HG03139 (cell line): Measurements from ENCODE around the gene DEPP1.

Experiments used
- ATAC-seq: cut with Tn5 transposase; IDR thresholded peaks from one replicate; pipeline ENCODE4 v1.9.1; 2021; ENCODE audit not compliant: unreplicated experiment

DEPP1 gene

GRCh38 chr10:44934416-44935200 is 44.0 kb downstream of the DEPP1 start:
- no peak for ATAC-seq

- no peak for ATAC-seq
These were observed 44.9 kb downstream of the DEPP1 start for GRCh38 chr10:44933451-44934321.

GRCh38 chr10:44932517-44933450 is 45.8 kb downstream of the DEPP1 start:
- ATAC-seq = peak; percentile 97

- no peak for ATAC-seq
These were observed 46.7 kb downstream of the DEPP1 start for GRCh38 chr10:44931621-44932516.

- ATAC-seq = no peak
These were observed 47.5 kb downstream of the DEPP1 start for GRCh38 chr10:44930904-44931620.

- no peak for ATAC-seq
These were observed 49.0 kb downstream of the DEPP1 start for GRCh38 chr10:44929356-44930255.

- no peak for ATAC-seq
These were observed 50.1 kb downstream of the DEPP1 start for GRCh38 chr10:44928462-44928861.

- no peak for ATAC-seq
These were observed 51.3 kb downstream of the DEPP1 start for GRCh38 chr10:44927352-44927751.

GRCh38 chr10:44926751-44927351 is 51.8 kb downstream of the DEPP1 start:
- no peak for ATAC-seq
